ENCODE measurements around the gene PML.

Gene PML

GRCh38 chr15:74041777-74042435, 47.4 kb downstream of the PML start:
- H3K27ac ChIP-seq = no peak overlapping the region
- no peaks in the 10 kb centered on the region for H3K9me3 ChIP-seq (replicated peaks in 1 of 11)
- peaks cover 0 to 92% (median 12%) of the 10 kb centered on the region in 11 experiments; a peak in 12 of 22 replicates for H4K20me1 ChIP-seq
- H3K27me3 ChIP-seq = no peaks in the 10 kb centered on the region
- TF ChIP-seq Cebpa-rat (IDR thresholded peaks at IDR 0.05) = no peak
- H3K4me3 ChIP-seq = no peak overlapping the region
- peaks cover 0 to 3% (median 0%) of the 10 kb centered on the region in 10 experiments; a peak in 2 of 20 replicates for H3K4me1 ChIP-seq
- H3K36me3 ChIP-seq = peaks cover 0 to 49% (median 11%) of the 10 kb centered on the region in 11 experiments; a peak in 15 of 22 replicates
- no peak overlapping the region for H3K4me2 ChIP-seq
- H3K9ac ChIP-seq = no peak overlapping the region

- Histone ChIP-seq H3K36me3 (peaks cover 0 to 40% (median 2%) of the 10 kb centered on the region in 11 experiments; a peak in 12 of 22 replicates), H4K20me1 (peaks cover 0 to 83% (median 3%) of the 10 kb centered on the region in 11 experiments; a peak in 9 of 22 replicates), H3K4me2 (no peak overlapping the region), H3K27ac (no peak overlapping the region), H3K4me3 (no peak overlapping the region), H3K27me3 (no peaks in the 10 kb centered on the region), H3K9ac (no peak overlapping the region), H3K4me1 (peaks cover under 1 to 12% (median 2%) of the 10 kb centered on the region in 10 experiments; a peak in 15 of 20 replicates), H3K9me3 (replicated peaks in 1 of 11) (no peaks in the 10 kb centered on the region)
- no peak for TF ChIP-seq Cebpa-rat (IDR thresholded peaks at IDR 0.05)
These were observed 48.3 kb downstream of the PML start for GRCh38 chr15:74042603-74043424.

DNA sequence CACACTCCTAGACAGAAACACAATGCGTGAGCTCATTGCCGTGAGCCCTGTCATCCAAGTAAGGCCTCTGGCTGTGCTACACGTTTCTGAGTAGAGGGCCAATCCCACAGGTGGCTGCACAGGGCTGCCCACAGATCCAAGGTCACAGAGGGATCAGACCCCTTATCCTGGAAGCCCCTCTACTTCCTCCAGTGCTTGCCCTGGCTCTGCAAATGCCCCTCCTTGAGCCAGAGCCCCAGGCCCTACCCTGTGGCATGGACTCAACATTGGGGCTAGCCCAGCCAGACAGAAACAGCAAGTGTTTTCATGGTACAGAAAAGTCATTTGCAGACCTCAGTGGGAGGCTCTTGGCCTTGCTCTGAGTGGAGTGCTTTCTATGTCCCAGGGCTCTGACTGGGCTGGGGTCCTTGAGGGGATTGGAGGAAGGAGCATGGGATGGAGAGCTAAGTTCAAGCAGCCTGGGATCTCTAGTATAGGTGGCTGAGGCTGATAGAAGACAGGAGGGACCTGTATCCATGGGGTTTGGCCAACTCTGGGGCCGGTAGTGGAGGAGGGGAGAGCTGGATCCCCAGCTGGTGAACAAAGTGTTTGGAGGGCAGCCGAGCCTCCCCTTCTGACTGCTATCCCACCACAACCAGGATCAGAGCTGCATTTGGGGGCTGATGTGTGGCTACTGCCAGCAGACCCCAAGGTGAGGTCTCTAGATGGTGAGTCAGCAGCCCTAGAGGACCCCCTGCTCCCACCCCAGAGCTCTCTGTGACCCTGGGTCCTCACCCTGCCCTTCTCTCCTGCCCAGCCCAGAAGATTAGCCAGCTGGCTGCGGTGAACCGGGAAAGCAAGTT, 49.1 kb downstream of the PML start:
- no peak for TF ChIP-seq Cebpa-rat (IDR thresholded peaks at IDR 0.05)
- H3K4me2 ChIP-seq = no peak overlapping the region
- H3K9ac ChIP-seq = no peak overlapping the region
- H3K27me3 ChIP-seq = no peaks in the 10 kb centered on the region
- H4K20me1 ChIP-seq = peaks cover 0 to 74% (median 0%) of the 10 kb centered on the region in 11 experiments; a peak in 8 of 22 replicates
- peaks cover 7 to 20% (median 8%) of the 10 kb centered on the region in 10 experiments; a peak in 17 of 20 replicates for H3K4me1 ChIP-seq
- no peak overlapping the region for H3K27ac ChIP-seq
- peaks cover 0 to 37% (median 0%) of the 10 kb centered on the region in 11 experiments; a peak in 7 of 22 replicates for H3K36me3 ChIP-seq
- H3K9me3 ChIP-seq (replicated peaks in 1 of 11) = no peaks in the 10 kb centered on the region
- no peak overlapping the region for H3K4me3 ChIP-seq

- Histone ChIP-seq H3K27ac (no peak overlapping the region), H3K4me1 (peaks cover 7 to 29% (median 8%) of the 10 kb centered on the region in 10 experiments; a peak in 18 of 20 replicates), H3K9me3 (replicated peaks in 1 of 11) (no peaks in the 10 kb centered on the region), H3K4me2 (no peak overlapping the region), H3K4me3 (no peak overlapping the region), H3K36me3 (peaks cover 0 to 37% (median 0%) of the 10 kb centered on the region in 11 experiments; a peak in 6 of 22 replicates), H4K20me1 (peaks cover 0 to 66% (median 0%) of the 10 kb centered on the region in 11 experiments; a peak in 7 of 22 replicates), H3K27me3 (no peaks in the 10 kb centered on the region), H3K9ac (no peak overlapping the region)
- no peak for TF ChIP-seq Cebpa-rat (IDR thresholded peaks at IDR 0.05)
These were observed 50.0 kb downstream of the PML start for GRCh38 chr15:74044267-74045110.

DNA sequence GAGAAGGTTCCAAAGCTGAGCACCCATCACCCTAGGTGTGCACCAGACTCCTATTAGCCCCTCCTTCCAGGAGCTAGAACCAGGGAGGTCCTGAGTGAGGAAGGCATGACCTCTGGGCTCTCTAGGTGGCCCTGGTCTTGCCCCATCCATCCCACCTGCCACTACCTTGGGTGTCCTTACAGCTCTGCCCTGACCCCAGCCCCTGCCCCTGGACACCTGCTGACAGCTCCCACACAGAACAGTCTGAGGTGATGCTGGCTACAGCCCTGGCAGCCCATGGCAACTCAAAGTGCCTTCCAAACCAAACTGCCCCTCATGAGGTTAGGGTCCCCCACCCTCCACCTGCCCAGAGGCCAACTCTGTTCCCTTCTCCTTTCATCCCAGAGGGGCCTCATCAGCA, 50.7 kb downstream of the PML start:
- Histone ChIP-seq H3K36me3 (peaks cover 0 to 37% (median 0%) of the 10 kb centered on the region in 11 experiments; a peak in 6 of 22 replicates), H3K9me3 (replicated peaks in 1 of 11) (no peaks in the 10 kb centered on the region), H3K27me3 (no peaks in the 10 kb centered on the region), H3K27ac (no peak overlapping the region), H3K4me1 (peaks cover 7 to 36% (median 8%) of the 10 kb centered on the region in 10 experiments; a peak in 18 of 20 replicates), H4K20me1 (peaks cover 0 to 59% (median 0%) of the 10 kb centered on the region in 11 experiments; a peak in 7 of 22 replicates), H3K9ac (no peak overlapping the region), H3K4me3 (no peak overlapping the region), H3K4me2 (no peak overlapping the region)
- no peak for TF ChIP-seq Cebpa-rat (IDR thresholded peaks at IDR 0.05)

DNA sequence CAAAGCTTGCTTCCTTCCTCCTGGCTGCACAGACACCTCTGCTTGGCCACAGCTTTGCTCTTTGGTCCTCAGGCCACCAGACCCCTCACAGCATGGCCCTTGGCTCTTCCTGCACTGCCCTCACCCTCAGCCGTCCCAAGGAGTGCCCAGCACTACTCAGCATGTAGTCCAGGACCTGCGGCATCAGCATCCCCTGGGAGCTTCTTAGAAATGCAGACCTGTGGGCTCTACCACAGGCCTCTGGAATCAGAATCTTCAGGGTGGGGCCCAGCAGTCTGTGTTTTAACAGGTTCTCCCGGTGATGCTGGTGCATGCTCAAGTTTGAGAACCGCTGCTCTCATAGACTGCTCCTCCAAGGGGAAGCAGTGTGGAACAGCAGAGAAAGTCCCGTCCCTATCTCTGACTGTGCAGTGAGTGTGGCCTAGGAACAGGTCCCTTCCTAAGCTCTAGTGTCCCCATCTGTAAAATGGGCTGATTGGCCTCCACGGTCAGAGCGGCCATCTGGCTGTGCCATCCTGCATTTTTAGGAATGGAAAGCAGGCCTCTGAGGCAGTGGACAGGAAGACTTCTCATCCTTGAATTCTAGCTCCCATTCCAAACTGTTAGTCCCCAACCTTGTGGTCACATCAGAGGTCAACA, 51.2 kb downstream of the PML start:
- Histone ChIP-seq H3K27me3 (no peaks in the 10 kb centered on the region), H3K4me1 (peaks cover 8 to 41% (median 11%) of the 10 kb centered on the region in 10 experiments), H4K20me1 (peaks cover 0 to 53% (median 0%) of the 10 kb centered on the region in 11 experiments; a peak in 7 of 22 replicates), H3K9ac (no peak overlapping the region), H3K4me2 (no peak overlapping the region), H3K4me3 (no peak overlapping the region), H3K9me3 (replicated peaks in 1 of 11) (no peaks in the 10 kb centered on the region), H3K27ac (no peak overlapping the region; a peak in 1 of 22 replicates), H3K36me3 (peaks cover 0 to 37% (median 0%) of the 10 kb centered on the region in 11 experiments; a peak in 6 of 22 replicates)
- no peak for TF ChIP-seq Cebpa-rat (IDR thresholded peaks at IDR 0.05)

- Histone ChIP-seq H3K36me3 (peaks cover 0 to 33% (median 0%) of the 10 kb centered on the region in 11 experiments; a peak in 6 of 22 replicates), H3K27me3 (no peaks in the 10 kb centered on the region), H3K4me3 (no peak overlapping the region), H3K4me1 (peaks cover 8 to 45% (median 16%) of the 10 kb centered on the region in 10 experiments), H4K20me1 (peaks cover 0 to 48% (median 0%) of the 10 kb centered on the region in 11 experiments; a peak in 7 of 22 replicates), H3K4me2 (no peak overlapping the region), H3K27ac (no peak overlapping the region; a peak in 1 of 22 replicates), H3K9ac (no peak overlapping the region), H3K9me3 (replicated peaks in 1 of 11) (no peaks in the 10 kb centered on the region)
- TF ChIP-seq Cebpa-rat (IDR thresholded peaks at IDR 0.05) = no peak
These were observed 51.8 kb downstream of the PML start for GRCh38 chr15:74046275-74046674.
